Left cardiac atrium (tissue), 4 donors: Measurements from ENCODE around the gene MAP4K1. TPM values are rescaled to one million over a fixed set of nuclear protein-coding genes. Genes with fewer than 3 reads are reported as not detected.

ENCODE experiments used
- ATAC-seq, 2 donors: fragments of 200-7000 bp; cut with Tn5 transposase; one replicate each; pipeline ENCODE4 v1.9.1; 2020; ENCODE audit warnings: mild to moderate bottlenecking in 2 of 2, moderate library complexity in 2 of 2
- DNase-seq: peaks from one replicate; pipeline ENCODE4 v3.0.0-alpha.2; 2020
- intact Hi-C, 2 donors: fragments of 100-400 bp; cut with DNase I; formaldehyde crosslinking; loops; one replicate each; pipeline versions ENCODE4 v1.14.1 to v1.15.1; 2022 to 2023
- total RNA-seq, 2 donors: library from RNA; stranded (reverse); fragmentation: NEBNext Ultra II Directional; extraction: Animal tissue kit (Norgen Biotek cat#: 25700); gene quantifications; one replicate each; pipeline ENCODE4 v1.2.1, GENCODE V29; 2021
- donor health status: DM: no; HTN: yes; CAD: no.
- donor health status: DM: no; HTN: yes; CAD: no; lungs with severe emphysema.
- donor health status: DM: yes; HTN: yes; CAD: no.
- donor health status: Dilated cardiomyopathy.

Gene MAP4K1
- total RNA-seq, 2 donors from 2014 or later: 3.1 TPM

- intact Hi-C loops: no loop called here
- ATAC-seq (no peak), DNase-seq (no peak)
These were observed 37.5 kb upstream of the MAP4K1 start for GRCh38 chr19:38655148-38655824.

GRCh38 chr19:38654628-38655055, 36.9 kb upstream of the MAP4K1 start:
- intact Hi-C loops: no loop called here
- ATAC-seq (no peak), DNase-seq (no peak)

- DNase-seq: no peak
- peak; percentile 29 to 37 for ATAC-seq
- intact Hi-C loops: no loop called here
These were observed 35.3 kb upstream of the MAP4K1 start for GRCh38 chr19:38653028-38653571.

GRCh38 chr19:38650911-38651584, 33.3 kb upstream of the MAP4K1 start:
- DNase-seq: no peak
- peak; percentile 10 to 13 for ATAC-seq
- intact Hi-C loops: no loop called here

GRCh38 chr19:38650172-38650775, 32.5 kb upstream of the MAP4K1 start:
- no peak for DNase-seq
- intact Hi-C loops: no loop called here
- no peak for ATAC-seq

- peak in 1 of 2 donors; percentile 3 for ATAC-seq
- intact Hi-C loops: loop anchor here (5.0 to 10.0 kb wide), 5 partner anchors 58 to 275 kb away; partner anchors contain the start of genes HNRNPL (in 2 of the 2) and ECH1 (in 1 of the 2)
- DNase-seq: peak; percentile 51
These were observed 31.8 kb upstream of the MAP4K1 start for GRCh38 chr19:38649305-38650171.

GRCh38 chr19:38648769-38649304, 31.1 kb upstream of the MAP4K1 start:
- intact Hi-C loops: loop anchor here (5.0 to 10.0 kb wide), 5 partner anchors 58 to 276 kb away; partner anchors contain the start of genes HNRNPL (in 2 of the 2) and ECH1 (in 1 of the 2)
- DNase-seq: no peak
- ATAC-seq: no peak

GRCh38 chr19:38647966-38648768, 30.4 kb upstream of the MAP4K1 start:
- DNase-seq (no peak), ATAC-seq (no peak)
- intact Hi-C loops: loop anchor here (5.0 to 10.0 kb wide), 5 partner anchors 59 to 277 kb away; partner anchors contain the start of genes HNRNPL (in 2 of the 2) and ECH1 (in 1 of the 2)

GRCh38 chr19:38647368-38647965, 29.7 kb upstream of the MAP4K1 start, which contains the start of gene ACTN4:
ACTN4 (plus strand) TSS chr19:38647649; CDS start chr19:38647746, 97 bp downstream.
- DNase-seq (peak; percentile 99), ATAC-seq (peak; percentile 91 to 92)
- intact Hi-C loops: loop anchor here (5.0 to 10.0 kb wide), 5 partner anchors 60 to 277 kb away; partner anchors contain the start of genes HNRNPL (in 2 of the 2) and ECH1 (in 1 of the 2)

- intact Hi-C loops: loop anchor here (5.0 to 10.0 kb wide), 5 partner anchors 63 to 280 kb away; partner anchors contain the start of genes HNRNPL (in 2 of the 2) and ECH1 (in 1 of the 2)
- ATAC-seq: no peak
These were observed 27.0 kb upstream of the MAP4K1 start for GRCh38 chr19:38644719-38645118.

GRCh38 chr19:38642176-38642575, 24.4 kb upstream of the MAP4K1 start:
- no peak for ATAC-seq
- no peak for DNase-seq
- intact Hi-C loops: loop anchor here in 1 of 2 donors (10.0 kb wide), 2 partner anchors 203 to 283 kb away; partner anchors contain the start of gene HNRNPL

More at GRCh38 chr19:38644719-38645118, 27.0 kb upstream of the MAP4K1 start:
- DNase-seq: no peak

- peak; percentile 3 to 40 for ATAC-seq
- intact Hi-C loops: loop anchor here in 1 of 2 donors (10.0 kb wide), 2 partner anchors 204 to 284 kb away; partner anchors contain the start of gene HNRNPL
- no peak for DNase-seq
These were observed 22.6 kb upstream of the MAP4K1 start for GRCh38 chr19:38640368-38640767.

GRCh38 chr19:38639679-38640078, 21.9 kb upstream of the MAP4K1 start:
- DNase-seq (no peak), ATAC-seq (no peak)
- intact Hi-C loops: loop anchor here in 1 of 2 donors (10.0 kb wide), 2 partner anchors 205 to 285 kb away; partner anchors contain the start of gene HNRNPL

- DNase-seq: no peak
- intact Hi-C loops: no loop called here
- ATAC-seq: no peak
These were observed 20.7 kb upstream of the MAP4K1 start for GRCh38 chr19:38638461-38638860.

- intact Hi-C loops: no loop called here
- ATAC-seq (no peak), DNase-seq (no peak)
These were observed 18.0 kb upstream of the MAP4K1 start for GRCh38 chr19:38635483-38636399.
